Neuronal stem cell (in vitro differentiated cells): ENCODE data around the gene GCC1.

Source experiments
- DNase-seq: peaks from one replicate; pipeline ENCODE4 v3.0.0-alpha.2; 2013; ENCODE audit warnings: low spot score
- H2AFZ ChIP-seq: one replicate; pipeline ENCODE4 v1.6.1; 2013; ENCODE audit warnings: mild to moderate bottlenecking, low read length, inconsistent platforms
- H2AK5ac ChIP-seq: 2 replicates; pipeline ENCODE4 v1.6.1; 2013; ENCODE audit warnings: low read depth, mild to moderate bottlenecking, inconsistent platforms, low read length, moderate library complexity, mixed read lengths
- H2BK120ac ChIP-seq: 2 replicates; pipeline ENCODE4 v1.6.1; 2013; ENCODE audit warnings: low read depth, mild to moderate bottlenecking, inconsistent platforms, low read length, moderate library complexity, mixed read lengths
- H2BK12ac ChIP-seq: one replicate; pipeline ENCODE4 v1.6.1; 2013; ENCODE audit warnings: low read length, inconsistent platforms
- H2BK15ac ChIP-seq: 2 replicates; pipeline ENCODE4 v1.6.1; 2013; ENCODE audit warnings: mild to moderate bottlenecking, low read length, inconsistent platforms, mixed read lengths
- H2BK5ac ChIP-seq: one replicate; pipeline ENCODE4 v1.6.1; 2013; ENCODE audit warnings: inconsistent platforms, mild to moderate bottlenecking, low read length, moderate library complexity
- H3K14ac ChIP-seq: one replicate; pipeline ENCODE4 v1.6.1; 2013; ENCODE audit warnings: low read length, inconsistent platforms
- H3K18ac ChIP-seq: 2 replicates; pipeline ENCODE4 v1.6.1; 2013; ENCODE audit warnings: low read length, inconsistent platforms
- H3K23ac ChIP-seq: 2 replicates; pipeline ENCODE4 v1.6.1; 2013; ENCODE audit warnings: low read depth, mild to moderate bottlenecking, mixed read lengths, low read length, inconsistent platforms; ENCODE audit not compliant: poor library complexity
- H3K27ac ChIP-seq: replicated peaks from 3 replicates; pipeline ENCODE4 v1.5.1; 2013; ENCODE audit warnings: low read length, inconsistent platforms
- H3K27me3 ChIP-seq, 3 experiments: 2 replicates each; pipeline ENCODE4 v1.6.1; 2013; ENCODE audit warnings: low read length in 3 of 3, mild to moderate bottlenecking in 2 of 3, inconsistent platforms in 1 of 3, low read depth in 1 of 3, mixed read lengths in 1 of 3, moderate library complexity in 1 of 3; ENCODE audit not compliant: control insufficient read depth in 3 of 3, insufficient read depth in 3 of 3
- H3K36me3 ChIP-seq, 2 donors: replicated peaks in 1 of 2; 2 replicates each; pipeline ENCODE4 v1.6.1; 2013; ENCODE audit warnings: low read length in 2 of 2; ENCODE audit not compliant: control insufficient read depth in 2 of 2, insufficient read depth in 2 of 2
- H3K4ac ChIP-seq: 2 replicates; pipeline ENCODE4 v1.6.1; 2013; ENCODE audit warnings: inconsistent platforms, mild to moderate bottlenecking, low read length, moderate library complexity
- H3K4me1 ChIP-seq, 2 donors: 1 replicate in 1 of 2; 2 replicates in 1 of 2; pipeline ENCODE4 v1.6.1; 2013; ENCODE audit warnings: low read length in 2 of 2, low read depth in 1 of 2; ENCODE audit not compliant: control insufficient read depth in 2 of 2, insufficient read depth in 1 of 2
- H3K4me2 ChIP-seq: one replicate; pipeline ENCODE4 v1.6.1; 2013; ENCODE audit warnings: mild to moderate bottlenecking, low read length, inconsistent platforms; ENCODE audit not compliant: insufficient read depth, poor library complexity, severe bottlenecking
- H3K4me3 ChIP-seq, 2 donors: 2 replicates each; pipeline ENCODE4 v1.5.1; 2013; ENCODE audit warnings: low read length in 2 of 2, mild to moderate bottlenecking in 2 of 2, inconsistent platforms in 1 of 2, moderate library complexity in 1 of 2
- H3K79me1 ChIP-seq: one replicate; pipeline ENCODE4 v1.6.1; 2013; ENCODE audit warnings: low read depth, mild to moderate bottlenecking, inconsistent platforms, low read length, moderate library complexity
- H3K9ac ChIP-seq: one replicate; pipeline ENCODE4 v1.6.1; 2013; ENCODE audit warnings: mild to moderate bottlenecking, low read depth, low read length, inconsistent platforms; ENCODE audit not compliant: poor library complexity
- H3K9me3 ChIP-seq, 2 donors: replicated peaks in 1 of 2; 2 replicates each; pipeline versions ENCODE3 to v1.6.1; 2013; ENCODE audit warnings: low read length in 2 of 2, mild to moderate bottlenecking in 2 of 2, inconsistent platforms in 1 of 2, low read depth in 1 of 2, mixed read lengths in 1 of 2, moderate library complexity in 1 of 2; ENCODE audit not compliant: control insufficient read depth in 2 of 2, insufficient read depth in 1 of 2
- H4K8ac ChIP-seq: one replicate; pipeline ENCODE4 v1.6.1; 2013; ENCODE audit warnings: low read depth, mild to moderate bottlenecking, inconsistent platforms, low read length, moderate library complexity
- H4K91ac ChIP-seq: one replicate; pipeline ENCODE4 v1.6.1; 2013; ENCODE audit warnings: low read length, low read depth, mild to moderate bottlenecking, inconsistent platforms; ENCODE audit not compliant: poor library complexity
- WGBS, 2 donors: extraction: QIAGEN DNeasy Blood & Tissue Kit; methylation state at CpG; one replicate each; pipeline ENCODE4 v1.1.7; 2013; ENCODE audit warnings: missing lambda C conversion rate in 2 of 2, mixed read lengths in 1 of 2; ENCODE audit not compliant: insufficient read length in 2 of 2, insufficient replicate concordance in 1 of 2; ENCODE audit errors: extremely low coverage in 2 of 2; 5-methylcytosine and 5-hydroxymethylcytosine counted together

The GCC1 gene

GRCh38 chr7:127556404-127556803 lies 29.0 kb downstream of the GCC1 start:
- no CpG with 5 or more reads among the region's 2 CpGs for WGBS, 2 donors

GRCh38 chr7:127551941-127552340 lies 33.5 kb downstream of the GCC1 start:
- Histone ChIP-seq H3K18ac (no peak overlapping the region), H2BK15ac (no peak overlapping the region), H3K79me1 (no peaks in the 10 kb centered on the region), H2BK5ac (no peak overlapping the region), H3K9me3 (no peaks in the 10 kb centered on the region), H3K4me2 (no peak overlapping the region), H3K14ac (no peak overlapping the region), H3K27me3 (no peaks in the 10 kb centered on the region), H3K36me3 (no peaks in the 10 kb centered on the region), H3K4ac (no peak overlapping the region), H3K23ac (no peak overlapping the region), H3K4me3 (no peak overlapping the region), H2AK5ac (no peak overlapping the region), H4K8ac (no peak overlapping the region), H3K9ac (no peak overlapping the region), H3K27ac (no peak overlapping the region), H2BK120ac (no peak overlapping the region), H4K91ac (no peak overlapping the region), H2AFZ (no peak overlapping the region), H3K4me1 (no peaks in the 10 kb centered on the region), H2BK12ac (no peak overlapping the region)
- no CpG with 5 or more reads among the region's 4 CpGs for WGBS, 2 donors
- DNase-seq, result no peak

More at GRCh38 chr7:127556404-127556803, 29.0 kb downstream of the GCC1 start:
- no peaks in the 10 kb centered on the region for H3K36me3 ChIP-seq
- H2BK5ac ChIP-seq, result no peak overlapping the region
- no peaks in the 10 kb centered on the region for H3K4me1 ChIP-seq
- H3K27ac ChIP-seq, result no peak overlapping the region
- no peaks in the 10 kb centered on the region for H3K27me3 ChIP-seq
- no peak overlapping the region for H3K18ac ChIP-seq
- no peak overlapping the region for H3K4ac ChIP-seq
- no peak overlapping the region for H2AFZ ChIP-seq
- H3K4me3 ChIP-seq, result no peak overlapping the region
- no peak overlapping the region for H2AK5ac ChIP-seq
- H4K8ac ChIP-seq, result no peak overlapping the region
- H3K23ac ChIP-seq, result no peak overlapping the region
- no peak overlapping the region for H2BK15ac ChIP-seq
- no peak overlapping the region for H2BK120ac ChIP-seq
- H3K14ac ChIP-seq, result no peak overlapping the region
- no peak for DNase-seq
- H3K79me1 ChIP-seq, result no peaks in the 10 kb centered on the region
- H3K4me2 ChIP-seq, result no peak overlapping the region
- no peak overlapping the region for H2BK12ac ChIP-seq
- H4K91ac ChIP-seq, result no peak overlapping the region
- H3K9me3 ChIP-seq, result no peaks in the 10 kb centered on the region
- H3K9ac ChIP-seq, result no peak overlapping the region

- Histone ChIP-seq H2AK5ac (no peak overlapping the region), H4K91ac (no peak overlapping the region), H3K4ac (no peak overlapping the region), H3K36me3 (no peaks in the 10 kb centered on the region), H3K4me2 (no peak overlapping the region), H3K79me1 (no peaks in the 10 kb centered on the region), H2BK5ac (no peak overlapping the region), H2AFZ (no peak overlapping the region), H3K23ac (no peak overlapping the region), H4K8ac (no peak overlapping the region), H3K9ac (no peak overlapping the region), H3K4me3 (no peak overlapping the region), H3K27ac (no peak overlapping the region), H2BK15ac (no peak overlapping the region), H3K14ac (no peak overlapping the region), H3K9me3 (peaks cover 0 to 5% of the 10 kb centered on the region in 2 donors), H2BK12ac (no peak overlapping the region), H3K18ac (no peak overlapping the region), H2BK120ac (no peak overlapping the region), H3K27me3 (no peaks in the 10 kb centered on the region), H3K4me1 (no peaks in the 10 kb centered on the region)
- DNase-seq, result no peak
- no CpG with 5 or more reads among the region's 1 CpG for WGBS, 2 donors
Measured at GRCh38 chr7:127550247-127550646, 35.1 kb downstream of the GCC1 start.

GRCh38 chr7:127546313-127546712 lies 39.1 kb downstream of the GCC1 start:
- Histone ChIP-seq H3K4ac (no peak overlapping the region), H3K4me3 (no peak overlapping the region), H4K91ac (no peak overlapping the region), H2AFZ (no peak overlapping the region), H3K79me1 (no peaks in the 10 kb centered on the region), H3K23ac (no peak overlapping the region), H3K9me3 (peaks cover 0 to 7% of the 10 kb centered on the region in 2 donors), H3K27ac (no peak overlapping the region), H4K8ac (no peak overlapping the region), H2BK15ac (no peak overlapping the region), H3K14ac (no peak overlapping the region), H2BK12ac (no peak overlapping the region), H3K27me3 (no peaks in the 10 kb centered on the region), H3K18ac (no peak overlapping the region), H2AK5ac (no peak overlapping the region), H3K36me3 (no peaks in the 10 kb centered on the region), H3K4me1 (no peaks in the 10 kb centered on the region), H3K9ac (no peak overlapping the region), H3K4me2 (no peak overlapping the region), H2BK120ac (no peak overlapping the region), H2BK5ac (no peak overlapping the region)
- no CpG with 5 or more reads among the region's 1 CpG for WGBS, 2 donors
- no peak for DNase-seq
